HG03066 (cell line): ENCODE measurements around the gene CXXC1.
"Not testable (repeated sequence)": the region's sequence is repeated elsewhere in the genome, so short reads cannot be mapped to it uniquely, and the experiment has no call there.

Source experiments
- ATAC-seq: cut with Tn5 transposase; IDR thresholded peaks from one replicate; pipeline ENCODE4 v1.9.1; 2021; ENCODE audit warnings: low read depth; ENCODE audit not compliant: unreplicated experiment

The CXXC1 gene

DNA sequence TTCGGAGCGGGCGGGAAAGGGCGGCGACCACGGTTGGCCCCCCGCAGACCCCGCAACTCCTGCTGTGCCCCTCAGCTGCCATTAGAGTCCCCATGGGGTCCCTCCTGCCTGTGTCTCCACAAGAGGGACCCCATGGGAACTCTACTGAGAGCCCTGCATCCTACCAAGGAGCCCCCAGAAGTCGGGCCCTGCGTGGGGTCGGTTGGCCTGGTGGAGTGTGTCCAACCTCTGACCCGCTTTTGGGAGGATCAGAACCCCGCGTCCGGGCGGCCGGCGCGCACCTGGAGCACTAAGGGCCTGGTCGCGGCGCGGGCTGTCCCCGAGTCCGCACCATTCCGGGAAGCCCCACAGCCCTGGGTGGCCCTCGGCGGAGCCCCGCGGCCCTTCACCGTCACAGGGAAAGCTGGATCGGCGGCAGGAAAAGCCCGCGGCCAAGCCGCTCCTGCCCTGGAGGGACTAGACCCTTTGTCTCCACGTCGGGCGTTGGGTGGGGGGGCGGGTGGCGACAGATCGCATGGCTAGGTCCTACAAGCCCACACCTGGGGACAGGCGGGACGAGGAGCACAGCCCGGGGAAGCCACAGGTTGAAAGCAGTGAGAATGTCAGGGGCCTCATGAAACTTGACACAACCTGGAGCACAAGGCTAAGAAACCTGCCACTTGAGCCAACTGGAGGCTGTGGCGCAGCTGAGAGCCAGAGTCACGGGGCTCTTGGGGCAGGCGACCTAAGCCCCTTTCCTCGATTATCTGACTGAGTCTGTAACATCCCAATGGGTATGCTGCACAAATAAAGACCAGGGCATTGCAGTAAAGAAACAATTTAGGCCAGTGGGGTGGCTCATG is 11.2 kb upstream of the CXXC1 start:
- peak; percentile 7 for ATAC-seq

DNA sequence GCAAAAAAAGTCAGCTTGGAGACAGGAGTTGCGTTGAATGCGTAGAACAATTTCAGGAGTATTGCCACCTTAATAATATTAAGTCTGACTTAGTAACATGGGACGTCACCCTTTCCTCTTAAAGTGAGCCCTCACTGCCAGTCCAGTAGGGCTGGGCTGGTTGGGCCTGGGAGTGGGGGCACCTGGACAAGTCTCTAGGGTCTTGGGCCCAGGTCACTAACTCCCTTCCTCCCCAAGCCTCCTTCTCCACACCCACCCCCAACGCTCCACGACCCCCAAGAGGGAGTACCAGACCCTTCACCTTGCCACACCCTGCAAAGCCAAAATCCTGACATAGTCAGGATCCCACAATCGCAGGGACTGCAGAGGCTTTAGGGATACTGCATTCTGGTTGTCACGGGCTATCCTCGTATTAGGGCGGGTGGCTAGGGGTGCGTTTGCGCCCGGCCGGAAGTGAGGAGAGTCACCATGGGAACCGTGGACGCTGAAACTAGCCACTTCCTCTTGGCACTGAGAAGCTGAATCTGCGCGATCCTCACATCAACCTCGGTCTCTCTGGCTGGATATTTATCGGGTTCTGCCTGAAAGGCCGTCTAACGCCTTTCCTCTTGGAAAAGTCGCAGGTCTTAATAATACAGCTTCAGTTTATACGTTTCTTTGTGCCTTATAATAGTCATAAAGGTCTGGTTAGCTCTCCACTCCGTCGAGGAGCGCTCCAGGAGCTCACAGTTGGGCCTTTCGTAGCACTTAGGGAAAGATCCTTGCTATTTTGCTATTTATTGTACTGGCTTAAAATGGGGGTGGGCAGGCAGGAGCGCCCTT is 10.3 kb upstream of the CXXC1 start:
- peak; percentile 100 for ATAC-seq

DNA sequence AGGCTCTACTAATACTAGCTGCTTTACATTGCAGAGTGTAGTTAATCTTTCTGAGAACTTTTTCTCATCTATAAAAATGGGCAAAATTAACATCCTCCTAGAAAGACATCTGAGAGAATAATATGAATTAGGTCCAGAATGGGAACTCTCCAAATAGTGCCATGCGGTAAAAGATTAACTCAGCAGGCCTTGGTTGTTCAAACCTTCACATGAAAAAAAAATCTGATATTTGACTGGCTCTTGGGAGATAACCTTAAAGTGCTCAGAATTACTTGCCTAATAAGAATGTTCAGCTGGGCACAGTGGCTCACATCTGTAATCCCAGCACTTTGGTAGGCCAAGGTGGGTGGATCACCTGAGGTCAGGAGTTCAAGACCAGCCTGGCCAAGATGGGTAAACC is 5.5 kb upstream of the CXXC1 start:
- no peak for ATAC-seq

DNA sequence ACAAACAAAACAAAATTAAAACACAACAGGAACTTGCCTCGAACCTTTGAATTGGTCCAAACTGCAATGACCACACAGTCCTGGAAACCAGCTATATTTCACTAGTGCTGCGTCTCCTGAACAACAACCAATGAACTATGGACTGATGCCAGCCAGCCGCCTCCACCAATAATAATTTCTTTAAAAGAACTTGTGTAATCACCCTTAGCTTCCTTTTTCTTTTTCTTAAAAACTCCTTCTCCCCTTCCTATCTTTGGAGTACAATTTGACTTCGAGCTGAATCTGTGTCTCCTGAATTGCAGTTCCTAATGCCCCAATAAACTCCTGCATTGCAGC is 1.6 kb upstream of the CXXC1 start:
- no peak for ATAC-seq

DNA sequence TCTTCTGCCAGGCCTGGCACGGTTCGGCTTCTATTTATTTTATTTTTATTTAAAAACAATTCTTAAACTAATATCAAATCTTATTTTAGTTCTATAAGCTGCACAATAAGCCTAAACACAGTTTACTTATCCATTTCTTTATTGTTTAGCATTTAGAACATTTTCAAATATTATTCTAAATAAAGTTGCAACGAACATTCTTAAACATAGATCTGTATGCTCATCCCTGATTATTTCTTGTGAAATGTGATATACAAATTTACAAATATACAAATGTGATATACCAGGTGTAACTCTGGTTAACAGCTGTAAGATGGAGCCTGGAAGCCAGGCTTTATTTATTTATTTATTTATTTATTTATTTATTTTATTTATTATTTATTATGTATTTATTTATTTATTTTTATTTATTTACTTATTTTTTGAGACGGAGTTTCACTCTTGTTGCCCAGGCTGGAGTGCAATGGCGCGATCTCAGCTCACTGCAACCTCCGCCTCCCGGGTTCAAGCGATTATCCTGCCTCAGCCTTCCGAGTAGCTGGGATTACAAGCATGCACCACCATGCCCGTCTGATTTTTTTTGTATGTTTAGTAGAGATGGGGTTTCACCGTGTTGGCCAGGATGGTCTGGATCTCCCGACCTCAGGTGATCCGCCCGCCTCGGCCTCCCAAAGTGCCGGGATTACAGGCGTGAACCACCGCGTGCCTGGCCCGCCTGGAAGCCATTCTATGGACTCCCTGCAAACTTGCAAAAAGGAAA is 1.0 kb upstream of the CXXC1 start:
- not testable (repeated sequence) for ATAC-seq

DNA sequence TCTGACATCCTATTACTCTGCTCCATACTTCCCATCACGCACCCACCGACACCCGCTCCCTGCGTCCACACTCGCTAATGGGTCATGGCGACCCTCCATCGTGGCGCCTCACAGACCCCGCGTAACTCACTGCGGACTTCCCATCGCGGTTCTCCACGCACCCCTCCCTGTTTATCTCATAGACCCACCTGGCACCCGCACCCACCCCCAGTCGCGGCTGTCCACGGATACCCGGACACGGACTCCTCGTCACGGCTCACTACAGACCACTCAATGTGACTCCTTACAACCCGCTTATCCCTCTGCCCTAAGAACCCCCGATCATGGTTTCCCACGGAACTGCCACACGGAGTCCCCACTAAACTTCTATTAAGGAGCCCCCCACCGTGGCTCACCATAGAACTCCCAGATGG is 458 bp downstream of the CXXC1 start:
- no peak for ATAC-seq

DNA sequence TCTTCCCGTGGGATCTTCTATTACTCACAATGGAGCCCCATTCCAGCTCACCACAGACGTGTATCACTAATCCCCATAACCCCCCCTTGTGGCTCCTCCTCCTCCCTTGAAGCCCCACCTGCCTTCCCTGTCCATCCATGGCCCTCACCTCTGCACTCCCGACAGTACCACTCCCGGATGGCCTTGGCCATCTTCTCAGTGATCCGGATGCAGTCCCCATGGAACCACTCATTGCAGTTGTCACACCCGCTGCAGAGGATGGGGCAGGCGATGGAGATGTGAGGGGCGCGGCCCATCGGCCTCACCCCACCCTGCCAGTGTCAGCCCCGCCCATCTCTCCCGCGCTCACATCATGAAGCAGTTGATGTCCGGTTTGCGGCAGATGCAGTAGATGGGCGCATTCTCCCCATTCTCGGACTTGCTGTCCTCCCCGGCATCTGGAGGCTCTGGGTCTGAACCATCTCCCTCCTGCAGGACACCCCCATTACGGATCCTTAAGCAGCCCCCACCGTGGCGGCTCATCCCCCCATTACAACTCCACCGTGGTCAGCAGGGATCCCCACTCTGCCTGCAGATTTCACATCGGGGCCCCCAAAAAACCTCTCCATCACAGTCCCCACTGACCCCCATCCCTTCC is 983 bp downstream of the CXXC1 start:
- ATAC-seq: no peak

DNA sequence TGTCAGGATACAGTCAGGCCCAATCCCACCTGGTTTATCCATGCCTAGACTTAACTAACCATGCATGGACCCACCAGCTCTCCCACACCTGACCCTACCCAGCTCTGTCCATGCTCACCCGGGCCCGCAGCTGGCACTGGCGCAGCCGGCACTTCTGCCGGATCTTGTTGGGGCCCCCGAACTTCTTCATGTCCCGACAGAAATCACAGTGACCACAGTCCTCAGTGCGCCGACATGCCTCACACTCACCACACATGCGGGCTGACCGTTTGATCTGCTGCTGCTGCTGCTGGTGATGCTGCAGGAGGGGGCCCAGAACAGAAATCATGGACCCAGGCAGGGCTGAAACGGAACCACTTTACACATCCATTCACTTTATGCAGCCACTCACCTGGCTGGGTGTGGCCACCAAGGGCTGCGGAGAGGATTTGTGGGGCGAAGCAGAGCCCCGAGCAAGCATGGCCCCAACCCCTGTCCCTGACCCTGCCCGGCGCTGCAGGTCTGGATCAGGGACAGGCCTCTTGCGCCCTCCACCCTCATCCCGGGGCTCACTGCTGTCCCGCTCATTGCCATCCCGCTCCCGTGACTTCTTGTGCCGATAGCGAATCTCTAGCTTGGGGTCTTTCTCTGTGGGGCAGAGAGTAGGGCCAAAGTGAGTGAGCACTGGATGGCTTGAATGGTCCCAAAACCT is 1.7 kb downstream of the CXXC1 start:
- ATAC-seq: no peak

DNA sequence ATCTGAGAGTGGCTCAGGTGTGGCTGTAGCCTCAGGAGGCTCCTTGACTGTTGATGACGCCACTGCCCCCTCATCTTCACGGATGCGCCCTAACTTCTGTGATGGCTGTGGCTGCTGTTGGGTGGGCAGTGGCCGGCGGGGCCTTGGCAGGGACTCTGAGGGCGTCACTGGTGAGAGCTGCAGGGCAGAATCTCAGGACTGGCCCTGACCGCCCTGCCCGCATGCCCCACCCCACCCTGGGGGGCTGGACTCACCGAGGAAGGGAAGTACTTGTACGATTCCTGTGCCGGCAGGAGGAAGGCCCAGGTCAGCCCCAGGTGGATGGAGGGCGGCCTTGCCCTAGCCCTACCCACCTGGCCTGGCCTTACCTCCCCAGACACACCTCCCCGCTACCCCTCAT is 2.4 kb downstream of the CXXC1 start:
- no peak for ATAC-seq

DNA sequence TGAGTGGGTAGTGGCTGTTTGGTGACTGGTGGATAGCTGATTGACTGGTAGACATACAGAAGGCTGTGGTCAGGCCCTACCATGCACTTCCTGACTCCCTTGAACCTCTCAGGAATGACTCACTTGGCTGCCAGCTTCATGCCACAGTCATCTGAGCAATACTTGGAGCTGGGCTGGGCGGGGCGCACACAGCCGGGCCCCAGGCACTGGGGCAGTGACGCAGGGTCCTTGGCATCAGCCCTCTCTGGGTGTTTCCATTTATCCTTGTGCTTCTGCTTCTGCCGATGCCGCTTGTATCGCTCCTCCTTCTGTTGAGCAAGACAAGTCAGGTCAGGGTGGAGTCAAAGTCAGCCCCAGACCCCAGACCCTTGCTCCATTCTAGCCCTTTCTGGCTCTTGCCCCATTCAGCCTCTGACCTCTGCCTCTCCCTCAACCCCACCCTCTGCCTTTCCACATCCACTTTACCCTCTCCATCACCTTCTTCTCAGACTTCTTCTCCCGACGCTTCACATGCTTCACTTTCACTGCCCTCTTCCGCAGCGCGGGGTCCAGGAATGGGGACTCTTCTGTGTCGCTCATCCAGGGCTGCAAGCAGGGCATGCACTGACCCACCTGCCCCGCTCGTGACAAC is 3.1 kb downstream of the CXXC1 start:
- no peak for ATAC-seq

DNA sequence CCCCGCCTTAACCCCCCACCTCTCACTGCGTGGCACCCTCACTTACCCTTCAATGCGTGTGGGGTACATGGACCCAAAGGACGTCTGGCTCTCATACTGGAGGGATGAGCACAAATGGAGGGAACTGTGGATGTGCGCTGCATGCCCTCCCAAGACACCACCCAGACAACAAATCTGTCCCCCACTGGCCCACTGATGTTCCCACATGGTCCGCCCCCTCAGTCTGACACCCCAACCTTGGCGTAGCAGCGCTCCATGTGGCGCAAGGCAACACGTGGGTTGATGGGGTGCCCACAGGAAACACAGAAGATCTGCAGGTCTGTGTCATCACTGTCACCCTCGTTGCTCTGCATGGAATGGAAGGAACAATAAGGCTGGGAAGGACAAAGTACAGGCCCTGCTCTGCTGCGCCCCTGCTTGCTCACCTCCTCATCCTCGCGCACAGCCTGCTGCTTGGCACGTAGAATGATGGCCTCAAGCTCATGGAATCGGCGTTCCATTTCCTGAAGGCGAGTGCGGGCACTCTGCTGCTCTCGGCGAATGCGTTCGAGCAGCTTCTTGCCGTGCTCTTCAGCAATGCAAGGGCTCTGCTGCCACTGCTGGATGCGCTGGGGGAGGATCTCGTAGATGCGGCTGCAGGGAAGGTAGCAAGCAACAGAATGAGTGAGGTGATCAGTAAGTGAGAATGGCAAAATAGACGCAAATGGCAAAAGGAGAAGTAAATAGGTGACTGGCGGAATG is 3.9 kb downstream of the CXXC1 start:
- ATAC-seq: no peak

DNA sequence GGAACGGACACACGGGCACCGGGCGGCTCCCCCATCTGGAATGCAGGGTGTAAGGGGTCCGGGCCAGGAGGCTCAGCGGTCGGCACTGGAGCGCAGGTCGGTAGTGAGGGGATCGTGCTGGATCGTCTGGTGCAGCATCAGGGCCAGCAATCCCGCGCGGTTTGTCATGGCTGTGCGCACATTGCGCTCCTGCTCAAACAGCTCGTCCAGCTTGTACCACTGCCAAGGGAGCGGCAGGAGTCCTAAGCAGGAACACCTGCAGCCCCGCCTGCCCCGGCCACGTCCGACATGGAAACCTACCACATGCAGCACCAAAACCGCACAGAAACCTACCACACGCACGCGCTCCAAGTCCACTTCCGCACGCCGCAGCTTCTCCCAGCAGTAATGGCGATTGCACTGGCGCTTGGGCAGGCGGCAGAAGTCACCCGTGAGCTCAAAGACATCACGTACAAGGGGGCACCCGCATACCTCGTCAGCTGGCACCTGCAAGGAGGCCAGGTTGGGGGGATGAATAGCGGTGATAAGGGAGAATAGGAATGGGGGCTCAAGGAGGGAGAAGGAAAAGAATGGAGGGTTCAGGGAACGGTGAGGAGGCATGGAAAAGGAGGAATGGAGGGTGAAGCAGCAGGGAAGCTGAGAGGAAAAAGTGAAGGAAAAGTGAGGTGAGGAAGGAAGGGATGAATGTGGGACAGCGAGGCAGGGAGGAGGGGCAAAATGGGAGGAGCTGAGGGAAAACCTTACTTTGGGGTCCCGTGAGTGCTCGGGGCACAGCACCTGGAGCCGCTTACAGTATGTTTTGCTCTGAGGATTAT is 4.8 kb downstream of the CXXC1 start:
- ATAC-seq: no peak

DNA sequence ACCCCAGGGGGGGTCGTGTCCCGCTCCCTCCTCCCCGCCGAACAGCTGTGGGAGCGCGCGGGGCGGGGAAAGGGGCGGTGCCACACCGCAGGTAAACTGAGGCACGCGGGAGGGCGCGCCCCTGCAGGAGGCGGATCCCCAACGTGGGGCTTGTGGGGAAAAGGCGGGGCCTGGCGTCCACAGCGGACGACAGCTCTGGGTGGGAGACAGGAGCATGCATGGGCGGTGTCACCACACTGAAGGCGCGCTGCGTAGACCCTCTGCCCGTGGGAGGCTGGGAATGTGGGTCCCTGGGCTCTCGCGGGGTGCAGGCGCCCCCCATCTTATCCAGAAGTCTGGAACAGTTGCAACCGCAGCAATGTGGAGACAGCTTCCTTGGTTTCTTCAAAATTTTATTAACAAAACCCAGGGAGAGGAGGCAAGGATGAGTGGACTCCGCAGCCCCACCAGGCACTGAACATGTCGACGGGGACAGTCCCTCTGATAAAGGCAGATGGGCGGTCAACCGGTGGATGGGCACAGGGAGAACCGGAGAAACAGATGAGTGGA is 5.4 kb downstream of the CXXC1 start:
- ATAC-seq: no peak

DNA sequence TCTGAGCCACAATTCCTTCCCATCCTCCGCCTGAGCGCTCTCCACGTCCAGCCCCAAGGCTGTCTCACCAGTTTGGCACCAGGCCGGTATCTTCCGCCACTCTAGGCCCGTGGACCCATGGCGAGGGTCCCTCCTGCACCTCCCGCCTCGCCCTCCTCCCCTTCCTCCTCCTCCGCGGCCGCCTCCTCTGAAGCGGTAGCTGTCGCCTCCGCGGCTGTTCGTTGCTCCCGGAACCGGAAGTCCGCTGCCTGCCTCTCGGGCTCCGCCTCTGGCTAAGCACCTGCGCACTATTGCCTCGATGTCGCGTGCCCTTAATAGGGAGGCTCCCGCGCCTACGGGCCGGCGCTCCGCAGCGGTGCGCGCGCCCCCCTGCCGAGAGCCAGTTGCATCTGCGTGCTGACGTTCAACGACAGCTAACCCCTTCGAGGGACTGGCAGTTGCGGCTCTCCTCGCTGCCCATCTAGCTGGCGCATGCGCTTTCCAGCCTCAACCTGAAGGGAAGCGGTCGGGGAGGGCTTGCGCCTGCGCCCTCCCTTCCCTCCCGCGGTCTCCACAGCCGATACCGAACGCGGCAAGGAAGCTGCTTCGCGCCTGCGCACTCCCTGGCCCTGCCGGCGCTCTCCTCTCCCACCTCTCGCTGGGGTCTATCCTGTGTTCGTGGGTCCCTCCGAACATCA is 6.1 kb downstream of the CXXC1 start, which contains the start of gene MBD1:
TSS of gene MBD1 (minus strand) at position 229 of the 677 bp plus-strand sequence. CDS start 1,531 bp downstream, outside the sequence.
- peak; percentile 92 for ATAC-seq

DNA sequence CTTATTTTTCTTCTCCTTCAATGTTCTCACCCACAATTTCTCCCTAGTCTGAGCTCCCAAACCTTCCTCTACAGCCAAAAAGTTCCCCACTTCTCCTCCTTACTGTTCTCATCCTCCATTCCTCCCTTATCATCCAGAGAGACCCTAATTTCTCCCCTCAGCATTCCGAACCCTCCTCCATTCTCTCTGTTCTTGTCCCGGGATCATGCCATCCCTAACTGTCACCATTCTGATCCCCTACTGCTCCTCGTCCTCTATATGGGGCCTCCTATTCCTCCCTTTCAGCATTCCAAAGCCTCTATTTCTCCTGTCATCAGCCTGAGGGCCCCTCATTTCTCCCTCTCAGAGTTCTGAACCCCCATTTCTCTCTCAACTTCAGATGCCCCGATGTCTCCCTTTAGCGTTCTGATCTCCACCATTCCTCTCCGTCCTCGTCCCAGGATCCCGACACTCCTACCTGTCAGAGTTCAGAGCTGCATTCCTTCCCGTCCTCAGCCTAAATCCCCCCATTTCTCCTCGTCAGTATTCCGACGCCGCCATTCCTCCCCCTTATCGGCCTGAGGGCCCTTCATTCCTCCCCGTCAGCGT is 6.7 kb downstream of the CXXC1 start:
- ATAC-seq: no peak

DNA sequence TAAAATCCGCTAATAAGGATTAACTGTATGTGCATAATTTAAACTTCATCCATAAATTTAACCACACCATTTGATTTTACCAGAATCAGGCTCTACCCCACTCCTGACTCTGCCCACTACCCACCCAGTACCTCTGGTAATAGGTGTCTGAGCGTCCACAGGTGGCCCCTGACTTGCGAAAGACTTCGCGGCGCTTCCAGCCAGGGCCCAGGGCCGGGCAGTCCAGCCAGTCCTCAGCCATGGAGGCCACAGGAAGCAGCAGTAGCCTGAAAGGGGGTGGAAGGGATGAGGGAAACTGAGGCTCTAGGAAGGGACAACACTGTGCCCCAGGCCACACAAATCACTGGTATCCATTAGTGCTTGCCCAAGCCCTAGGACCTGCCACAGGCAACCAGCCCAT is 7.7 kb downstream of the CXXC1 start:
- no peak for ATAC-seq

DNA sequence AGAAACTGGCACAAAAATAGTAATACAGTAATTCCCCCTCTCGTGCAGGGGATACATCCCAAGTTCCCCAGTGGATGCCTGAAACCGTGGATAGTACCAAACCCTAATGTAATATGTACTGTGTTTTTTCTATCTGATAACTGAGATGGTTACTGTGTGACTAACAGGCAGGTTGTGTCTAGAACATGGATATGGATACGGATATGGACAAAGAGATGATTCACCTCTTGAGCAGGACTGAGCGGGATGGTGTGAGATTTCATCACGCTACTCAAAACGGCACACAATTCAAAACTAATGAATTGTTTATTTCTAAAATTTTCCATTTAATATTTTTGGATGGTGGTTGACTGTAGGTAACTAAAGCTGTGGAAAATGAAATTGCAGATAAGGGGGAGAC is 9.6 kb downstream of the CXXC1 start:
- ATAC-seq: no peak
